RWPE2 (cell line): ENCODE data around the gene SDC4.

Experiments used
- ATAC-seq: fragments of 200-7000 bp; cut with Tn5 transposase; 3 replicates; pipeline ENCODE4 v1.9.1; 2021; ENCODE audit warnings: low read depth
- DNase-seq: peaks from one replicate; pipeline ENCODE4 v3.0.0-alpha.2; 2020; ENCODE audit warnings: low spot score
- H3K27ac ChIP-seq: fragments of 450-650 bp; 2 replicates; pipeline ENCODE4 v1.5.1; 2017; ENCODE audit warnings: mild to moderate bottlenecking; ENCODE audit not compliant: poor library complexity, severe bottlenecking
- H3K27me3 ChIP-seq: fragments of 250-450 bp; sonication (Bioruptor Pico); 2 replicates; pipeline ENCODE4 v1.5.1; 2021; ENCODE audit warnings: mild to moderate bottlenecking, moderate library complexity; ENCODE audit not compliant: insufficient read depth, poor library complexity, severe bottlenecking
- H3K36me3 ChIP-seq: fragments of 250-450 bp; sonication (Bioruptor Pico); 2 replicates; pipeline ENCODE4 v1.5.1; 2020; ENCODE audit warnings: low read depth, mild to moderate bottlenecking, moderate library complexity
- H3K4me1 ChIP-seq: fragments of 250-450 bp; sonication (Bioruptor Pico); 2 replicates; pipeline ENCODE4 v1.5.1; 2021; ENCODE audit warnings: mild to moderate bottlenecking, moderate library complexity; ENCODE audit not compliant: insufficient read depth, poor library complexity, severe bottlenecking
- H3K4me3 ChIP-seq: fragments of 250-450 bp; sonication (Bioruptor Pico); 2 replicates; pipeline ENCODE4 v1.5.1; 2021; ENCODE audit warnings: mild to moderate bottlenecking, moderate library complexity; ENCODE audit not compliant: severe bottlenecking
- H3K9me3 ChIP-seq: fragments of 250-450 bp; sonication (Bioruptor Pico); 2 replicates; pipeline ENCODE4 v1.5.1; 2021; ENCODE audit warnings: mild to moderate bottlenecking, moderate library complexity; ENCODE audit not compliant: severe bottlenecking
- TF ChIP-seq, protein P1 (sequence below): fragments of 450-650 bp; IDR thresholded peaks from one replicate; pipeline ENCODE4 v1.5.1; 2017; ENCODE audit warnings: mild to moderate bottlenecking, moderate library complexity; ENCODE audit not compliant: poor library complexity, severe bottlenecking

Gene SDC4

DNA sequence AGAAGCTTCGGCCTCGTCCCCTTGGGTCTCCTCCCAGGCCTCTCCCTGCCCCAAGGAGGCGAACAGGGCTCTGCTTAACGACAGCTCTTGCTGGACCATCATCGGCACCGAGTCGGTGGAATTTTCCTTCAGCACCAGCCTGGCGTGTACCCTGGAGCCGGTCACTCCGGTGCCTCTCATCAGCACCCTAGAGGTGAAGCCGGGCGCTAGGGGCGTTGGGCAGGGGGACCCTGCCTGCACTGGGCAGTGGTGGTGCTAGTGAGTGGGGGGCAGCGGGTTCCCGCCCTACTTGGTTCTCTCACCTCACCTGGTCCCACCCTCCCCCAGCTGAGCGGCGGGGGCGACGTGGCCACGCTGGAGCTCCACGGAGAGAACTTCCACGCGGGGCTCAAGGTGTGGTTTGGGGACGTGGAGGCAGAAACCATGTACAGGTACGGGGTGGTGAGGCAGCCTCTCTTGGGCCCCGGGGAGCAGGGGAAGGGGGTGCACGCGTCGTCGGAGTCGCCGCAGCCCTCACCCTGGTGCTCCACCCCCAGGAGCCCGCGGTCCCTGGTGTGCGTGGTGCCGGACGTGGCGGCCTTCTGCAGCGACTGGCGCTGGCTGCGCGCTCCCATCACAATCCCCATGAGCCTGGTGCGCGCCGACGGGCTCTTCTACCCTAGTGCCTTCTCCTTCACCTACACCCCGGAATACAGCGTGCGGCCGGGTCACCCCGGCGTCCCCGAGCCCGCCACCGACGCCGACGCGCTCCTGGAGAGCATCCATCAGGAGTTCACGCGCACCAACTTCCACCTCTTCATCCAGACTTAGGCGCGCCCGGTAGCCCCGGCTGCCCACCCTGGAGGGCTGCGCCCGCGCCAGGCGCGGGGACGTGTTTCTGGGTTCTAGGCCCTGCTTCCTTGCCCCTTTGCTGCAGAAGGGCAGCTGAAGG lies 31.8 kb downstream of the SDC4 start:
- peaks cover 2% of the 10 kb centered on the region for H3K4me1 ChIP-seq
- H3K27ac ChIP-seq, result no peak overlapping the region
- H3K27me3 ChIP-seq, result peaks cover 30% of the 10 kb centered on the region
- TF ChIP-seq, protein P1, sequence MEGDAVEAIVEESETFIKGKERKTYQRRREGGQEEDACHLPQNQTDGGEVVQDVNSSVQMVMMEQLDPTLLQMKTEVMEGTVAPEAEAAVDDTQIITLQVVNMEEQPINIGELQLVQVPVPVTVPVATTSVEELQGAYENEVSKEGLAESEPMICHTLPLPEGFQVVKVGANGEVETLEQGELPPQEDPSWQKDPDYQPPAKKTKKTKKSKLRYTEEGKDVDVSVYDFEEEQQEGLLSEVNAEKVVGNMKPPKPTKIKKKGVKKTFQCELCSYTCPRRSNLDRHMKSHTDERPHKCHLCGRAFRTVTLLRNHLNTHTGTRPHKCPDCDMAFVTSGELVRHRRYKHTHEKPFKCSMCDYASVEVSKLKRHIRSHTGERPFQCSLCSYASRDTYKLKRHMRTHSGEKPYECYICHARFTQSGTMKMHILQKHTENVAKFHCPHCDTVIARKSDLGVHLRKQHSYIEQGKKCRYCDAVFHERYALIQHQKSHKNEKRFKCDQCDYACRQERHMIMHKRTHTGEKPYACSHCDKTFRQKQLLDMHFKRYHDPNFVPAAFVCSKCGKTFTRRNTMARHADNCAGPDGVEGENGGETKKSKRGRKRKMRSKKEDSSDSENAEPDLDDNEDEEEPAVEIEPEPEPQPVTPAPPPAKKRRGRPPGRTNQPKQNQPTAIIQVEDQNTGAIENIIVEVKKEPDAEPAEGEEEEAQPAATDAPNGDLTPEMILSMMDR, result no peak
- DNase-seq, result peak; percentile 82
- 0 out of 3 replicates have a peak, but pooled peaks have one; percentile 3 for ATAC-seq
- no peak overlapping the region for H3K4me3 ChIP-seq
- H3K9me3 ChIP-seq, result no peaks in the 10 kb centered on the region
- no peaks in the 10 kb centered on the region for H3K36me3 ChIP-seq

GRCh38 chr20:45315672-45316071 lies 32.6 kb downstream of the SDC4 start:
- ATAC-seq (no peak), DNase-seq (no peak)
- no peaks in the 10 kb centered on the region for H3K9me3 ChIP-seq
- H3K36me3 ChIP-seq, result no peaks in the 10 kb centered on the region
- peaks cover 2% of the 10 kb centered on the region for H3K4me1 ChIP-seq
- no peak overlapping the region for H3K4me3 ChIP-seq
- TF ChIP-seq, protein P1, result no peak
- H3K27me3 ChIP-seq, result peaks cover 30% of the 10 kb centered on the region
- H3K27ac ChIP-seq, result no peak overlapping the region

DNA sequence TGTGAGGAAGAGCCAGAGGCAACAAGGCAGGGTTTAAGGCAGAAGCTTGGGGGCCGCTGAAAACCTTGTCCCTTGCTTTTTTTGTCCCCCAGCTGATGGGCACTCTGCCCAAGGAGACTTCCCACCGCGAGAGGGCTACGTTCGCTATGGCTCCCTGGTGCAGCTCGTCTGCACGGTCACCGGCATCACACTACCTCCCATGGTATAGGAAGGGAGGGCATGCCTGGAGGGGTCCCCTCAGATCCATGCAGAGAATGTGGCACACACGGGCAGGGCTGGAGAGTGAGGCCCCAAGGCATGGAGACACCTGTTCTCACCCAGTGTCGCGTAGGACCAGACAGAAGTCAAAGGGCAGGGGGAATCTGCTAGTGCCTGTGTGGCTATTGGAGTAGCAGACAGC lies 34.3 kb downstream of the SDC4 start:
- TF ChIP-seq, protein P1, result no peak
- Histone ChIP-seq H3K36me3 (no peaks in the 10 kb centered on the region), H3K9me3 (no peaks in the 10 kb centered on the region), H3K4me3 (no peak overlapping the region), H3K27me3 (peaks cover 30% of the 10 kb centered on the region), H3K4me1 (no peaks in the 10 kb centered on the region), H3K27ac (no peak overlapping the region)
- ATAC-seq, result no peak
- DNase-seq, result peak; percentile 76

GRCh38 chr20:45313065-45313695 lies 35.0 kb downstream of the SDC4 start:
- no peak overlapping the region for H3K4me3 ChIP-seq
- no peaks in the 10 kb centered on the region for H3K4me1 ChIP-seq
- no peaks in the 10 kb centered on the region for H3K36me3 ChIP-seq
- DNase-seq (peak; percentile 74), ATAC-seq (no peak)
- no peak overlapping the region for H3K27ac ChIP-seq
- TF ChIP-seq, protein P1, result no peak
- H3K9me3 ChIP-seq, result no peaks in the 10 kb centered on the region
- H3K27me3 ChIP-seq, result peaks cover 30% of the 10 kb centered on the region

DNA sequence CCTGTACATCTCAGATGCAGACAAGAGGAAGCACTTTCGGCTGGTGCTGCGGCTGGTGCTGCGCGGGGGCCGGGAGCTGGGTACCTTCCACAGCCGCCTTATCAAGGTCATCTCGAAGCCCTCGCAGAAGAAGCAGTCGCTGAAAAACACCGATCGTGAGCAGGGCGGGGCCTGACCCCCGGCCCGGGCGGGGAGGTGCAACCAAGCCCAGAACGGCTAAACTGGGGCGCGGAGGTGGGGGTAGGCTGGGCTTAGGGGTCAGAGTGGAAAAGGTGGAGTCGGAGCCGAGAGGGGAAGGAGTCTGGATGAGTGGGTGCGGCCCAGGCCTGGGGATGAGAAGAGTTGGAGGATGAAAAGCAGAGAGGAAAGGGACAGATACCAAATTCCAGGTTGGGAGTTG lies 36.0 kb downstream of the SDC4 start:
- H3K4me1 ChIP-seq, result no peaks in the 10 kb centered on the region
- no peak overlapping the region for H3K4me3 ChIP-seq
- no peaks in the 10 kb centered on the region for H3K36me3 ChIP-seq
- no peak overlapping the region for H3K27ac ChIP-seq
- no peaks in the 10 kb centered on the region for H3K9me3 ChIP-seq
- no peak for ATAC-seq
- peak; percentile 82 for DNase-seq
- TF ChIP-seq, protein P1, result no peak
- peaks cover 27% of the 10 kb centered on the region for H3K27me3 ChIP-seq
